Brain microvascular endothelial cell (primary cell): ENCODE results near the gene KLK12.

Source experiments
- DNase-seq: peaks from one replicate; pipeline ENCODE4 v3.0.0-alpha.2; 2020
- H3K27ac ChIP-seq: fragments of 250-450 bp; sonication (Bioruptor Pico); 2 replicates; pipeline ENCODE4 v1.5.1; 2020; ENCODE audit warnings: mild to moderate bottlenecking, moderate library complexity
- H3K27me3 ChIP-seq: fragments of 250-450 bp; sonication (Bioruptor Pico); replicated peaks from 2 replicates; pipeline ENCODE4 v1.5.1; 2020; ENCODE audit warnings: mild to moderate bottlenecking
- H3K36me3 ChIP-seq: fragments of 250-450 bp; sonication (Bioruptor Pico); replicated peaks from 2 replicates; pipeline ENCODE4 v1.5.1; 2020; ENCODE audit warnings: mild to moderate bottlenecking
- H3K4me3 ChIP-seq: 2 replicates; pipeline ENCODE4 v1.5.1; 2011; ENCODE audit warnings: low read depth, mild to moderate bottlenecking, control low read depth, low read length, moderate library complexity
- in situ Hi-C: cut with HindIII; loops from 2 replicates; pipeline ENCODE4 v1.10.0; 2017; ENCODE audit warnings: low sequenced_read_pairs, low pct_ligation_motif_present
- TF ChIP-seq, protein P1 (sequence below): IDR thresholded peaks from 2 replicates; pipeline ENCODE4 v1.5.1; 2011; ENCODE audit warnings: low read depth, mild to moderate bottlenecking, moderate library complexity, low read length, control low read depth, inconsistent platforms; ENCODE audit errors: missing control alignments

The KLK12 gene

DNA sequence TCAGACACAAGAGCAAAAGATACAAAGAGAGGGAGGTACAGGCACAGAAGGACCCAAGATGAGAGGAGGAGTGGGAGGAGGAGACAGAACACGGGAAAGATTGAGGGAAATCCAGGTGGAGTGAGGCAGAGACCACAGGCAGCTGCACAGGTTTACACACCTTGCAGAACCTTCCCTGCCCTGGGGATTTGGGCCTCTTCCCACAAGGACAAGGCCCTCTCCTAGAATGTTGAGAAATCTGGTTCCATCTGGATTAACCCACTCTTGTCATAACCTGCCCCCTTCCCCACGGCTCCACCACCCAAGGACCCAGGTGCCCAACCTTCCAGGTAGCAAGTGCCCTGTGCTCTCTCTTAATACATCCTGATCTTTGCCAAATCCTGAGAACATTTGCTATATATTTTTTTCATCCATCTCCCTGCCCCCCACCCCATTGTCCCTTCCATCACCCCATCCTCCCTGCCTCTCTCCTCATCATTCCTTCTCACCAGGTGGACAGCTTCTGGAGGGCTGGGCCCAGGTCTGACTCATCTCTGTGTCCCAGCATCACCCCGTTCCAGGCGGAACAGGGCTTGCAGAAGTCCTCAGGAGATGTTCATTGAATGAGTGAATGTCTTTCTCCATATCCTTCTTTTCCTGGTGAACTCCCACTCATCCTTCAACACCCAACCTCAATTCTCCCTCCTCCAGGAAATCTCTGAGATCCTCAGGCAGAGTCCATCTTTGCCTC, 24.6 kb downstream of the KLK12 start:
- Histone ChIP-seq H3K27me3 (no peaks in the 10 kb centered on the region), H3K4me3 (no peak overlapping the region), H3K27ac (no peak overlapping the region), H3K36me3 (no peaks in the 10 kb centered on the region)
- TF ChIP-seq, protein P1, sequence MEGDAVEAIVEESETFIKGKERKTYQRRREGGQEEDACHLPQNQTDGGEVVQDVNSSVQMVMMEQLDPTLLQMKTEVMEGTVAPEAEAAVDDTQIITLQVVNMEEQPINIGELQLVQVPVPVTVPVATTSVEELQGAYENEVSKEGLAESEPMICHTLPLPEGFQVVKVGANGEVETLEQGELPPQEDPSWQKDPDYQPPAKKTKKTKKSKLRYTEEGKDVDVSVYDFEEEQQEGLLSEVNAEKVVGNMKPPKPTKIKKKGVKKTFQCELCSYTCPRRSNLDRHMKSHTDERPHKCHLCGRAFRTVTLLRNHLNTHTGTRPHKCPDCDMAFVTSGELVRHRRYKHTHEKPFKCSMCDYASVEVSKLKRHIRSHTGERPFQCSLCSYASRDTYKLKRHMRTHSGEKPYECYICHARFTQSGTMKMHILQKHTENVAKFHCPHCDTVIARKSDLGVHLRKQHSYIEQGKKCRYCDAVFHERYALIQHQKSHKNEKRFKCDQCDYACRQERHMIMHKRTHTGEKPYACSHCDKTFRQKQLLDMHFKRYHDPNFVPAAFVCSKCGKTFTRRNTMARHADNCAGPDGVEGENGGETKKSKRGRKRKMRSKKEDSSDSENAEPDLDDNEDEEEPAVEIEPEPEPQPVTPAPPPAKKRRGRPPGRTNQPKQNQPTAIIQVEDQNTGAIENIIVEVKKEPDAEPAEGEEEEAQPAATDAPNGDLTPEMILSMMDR, result no peak
- DNase-seq, result no peak
- in situ Hi-C loops, result no loop called here

DNA sequence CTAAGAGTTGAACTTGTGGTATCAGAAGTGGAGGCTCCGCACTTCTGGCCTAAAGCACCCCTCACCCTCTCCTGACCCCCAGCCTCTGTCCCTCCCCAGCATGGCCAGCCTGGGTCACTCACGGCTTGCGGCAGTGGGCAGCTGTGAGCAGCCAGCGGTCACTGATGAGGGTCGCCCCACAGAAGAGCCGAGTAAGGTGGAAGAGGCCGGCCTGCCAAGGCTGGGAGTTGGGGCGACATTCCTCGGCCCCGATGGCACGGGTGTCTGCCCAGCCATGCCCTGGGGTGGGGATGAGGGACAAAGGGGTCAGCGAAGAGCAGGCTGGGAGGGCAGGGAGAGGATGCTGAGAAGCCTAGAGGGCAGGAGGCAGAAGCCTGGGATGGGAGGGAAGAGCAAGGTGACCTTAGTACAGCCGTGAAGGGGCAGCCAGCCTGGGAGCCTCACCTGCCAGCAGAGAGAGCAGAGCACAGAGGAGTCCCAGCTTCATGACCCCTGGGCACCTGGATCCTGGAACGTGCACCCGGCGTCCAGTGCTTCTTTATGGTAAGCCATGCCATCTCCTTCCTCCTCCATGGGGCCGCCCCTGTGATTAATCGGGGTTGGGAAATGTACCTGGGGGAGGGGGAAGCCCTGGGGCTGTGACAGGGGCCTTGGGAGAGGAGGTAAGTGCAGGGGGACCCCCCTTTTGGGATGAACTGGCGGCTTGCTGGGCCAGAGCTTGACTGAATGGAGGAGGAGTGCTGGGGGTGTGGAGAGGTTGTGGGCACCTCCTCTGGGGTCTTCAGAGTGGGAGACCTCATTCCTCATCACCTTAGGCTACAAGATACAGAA, 25.5 kb downstream of the KLK12 start:
- in situ Hi-C loops, result no loop called here
- no peaks in the 10 kb centered on the region for H3K27me3 ChIP-seq
- H3K36me3 ChIP-seq, result no peaks in the 10 kb centered on the region
- DNase-seq, result no peak
- H3K4me3 ChIP-seq, result no peak overlapping the region
- H3K27ac ChIP-seq, result no peak overlapping the region
- TF ChIP-seq, protein P1, result no peak

DNA sequence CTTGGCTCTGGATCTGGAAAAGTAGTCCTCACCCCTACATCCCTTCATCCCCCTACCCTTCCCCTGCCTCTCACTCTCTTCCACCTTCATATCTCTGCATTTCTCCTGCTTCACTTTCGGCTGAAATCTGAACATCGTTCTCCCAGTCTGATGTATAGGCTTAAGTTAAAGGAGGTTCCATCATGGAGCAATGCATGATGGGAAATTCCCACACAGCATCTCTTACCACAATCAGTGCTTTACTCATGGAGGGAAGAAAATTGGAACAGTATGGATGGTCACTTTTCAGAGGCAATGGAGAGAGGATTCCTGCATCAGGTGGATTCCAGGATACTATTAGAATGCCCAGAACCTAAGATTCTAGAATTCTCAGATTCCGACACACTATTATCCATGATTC, 27.3 kb downstream of the KLK12 start:
- TF ChIP-seq, protein P1, result no peak

DNA sequence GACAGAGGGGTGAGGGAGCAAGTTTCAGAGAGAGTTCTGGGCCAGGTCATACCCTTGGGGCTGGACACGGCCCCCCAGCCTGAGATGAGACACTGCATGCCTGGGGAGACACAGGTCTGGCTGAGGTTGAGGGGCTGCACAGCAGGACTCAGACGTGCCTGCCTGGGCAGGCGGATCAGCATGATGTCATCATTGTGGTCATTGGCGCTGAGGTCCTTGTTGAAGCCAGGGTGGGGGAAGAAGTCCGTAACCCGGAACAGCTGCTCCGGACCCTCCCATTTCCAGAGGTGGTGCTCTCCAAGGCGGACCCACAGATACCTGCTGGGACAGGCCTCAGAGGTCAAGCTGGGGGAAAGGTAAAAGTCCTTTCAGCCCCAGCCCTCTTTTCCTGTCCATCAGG, 28.4 kb downstream of the KLK12 start:
- Histone ChIP-seq H3K36me3 (no peaks in the 10 kb centered on the region), H3K4me3 (no peak overlapping the region), H3K27me3 (no peaks in the 10 kb centered on the region), H3K27ac (no peak overlapping the region)
- in situ Hi-C loops, result no loop called here
- DNase-seq, result no peak
- TF ChIP-seq, protein P1, result no peak

More for the DNA sequence above, 27.3 kb downstream of the KLK12 start:
- no peak for DNase-seq
- Histone ChIP-seq H3K36me3 (no peaks in the 10 kb centered on the region), H3K4me3 (no peak overlapping the region), H3K27me3 (no peaks in the 10 kb centered on the region), H3K27ac (no peak overlapping the region)
- in situ Hi-C loops, result no loop called here

DNA sequence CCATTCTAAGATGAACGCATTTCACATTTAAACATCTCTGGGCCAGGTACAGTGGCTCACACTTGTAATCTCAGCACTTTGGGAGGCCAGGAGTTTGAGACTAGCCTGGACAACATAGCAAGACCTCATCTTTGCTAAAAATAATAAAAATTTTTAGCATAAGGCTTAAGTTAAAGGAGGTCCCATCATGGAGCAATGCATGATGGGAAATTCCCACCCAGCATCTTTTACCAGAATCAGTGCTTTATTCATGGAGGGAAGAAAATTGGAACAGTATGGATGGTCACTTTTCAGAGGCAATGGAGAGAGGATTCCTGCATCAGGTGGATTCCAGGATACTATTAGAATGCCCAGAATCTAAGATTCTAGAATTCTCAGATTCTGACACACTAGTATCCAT, 29.6 kb downstream of the KLK12 start:
- DNase-seq, result no peak
- in situ Hi-C loops, result no loop called here
- H3K36me3 ChIP-seq, result no peaks in the 10 kb centered on the region
- H3K27me3 ChIP-seq, result no peaks in the 10 kb centered on the region
- TF ChIP-seq, protein P1, result no peak
- H3K4me3 ChIP-seq, result no peak overlapping the region
- H3K27ac ChIP-seq, result no peak overlapping the region
